Right atrium auricular region (tissue), 2 donors: Measurements from ENCODE around the gene UQCRQ. TPM values are rescaled to one million over a fixed set of nuclear protein-coding genes. Genes with fewer than 3 reads are reported as not detected.

ENCODE experiments used
- DNase-seq: peaks from one replicate; pipeline ENCODE4 v3.0.0-alpha.2; 2019; ENCODE audit warnings: low spot score
- H3K27ac ChIP-seq, 2 donors: fragments of 200-600 bp; sonication (generic); 1 replicate in 1 of 2; 2 replicates in 1 of 2; pipeline ENCODE4 v1.5.1; 2016 to 2019
- H3K27me3 ChIP-seq, 2 donors: fragments of 200-600 bp; sonication (generic); one replicate each; pipeline versions ENCODE4 v1.5.1 to v1.6.0; 2017 to 2019
- H3K36me3 ChIP-seq: fragments of 200-600 bp; sonication (generic); one replicate; pipeline ENCODE4 v1.5.1; 2016
- H3K4me1 ChIP-seq, 2 donors: fragments of 200-600 bp; sonication (generic); one replicate each; pipeline versions ENCODE4 v1.5.1 to v1.6.0; 2017 to 2019
- H3K4me3 ChIP-seq, 2 donors: fragments of 200-600 bp; sonication (generic); 1 replicate in 1 of 2; 2 replicates in 1 of 2; pipeline ENCODE4 v1.5.1; 2017 to 2019; ENCODE audit warnings: mild to moderate bottlenecking in 1 of 2, moderate library complexity in 1 of 2
- H3K9me3 ChIP-seq, 2 donors: fragments of 200-600 bp; sonication (generic); one replicate each; pipeline ENCODE4 v1.5.1; 2019
- CTCF ChIP-seq, 2 donors: fragments of 200-600 bp; sonication (generic); IDR thresholded peaks; one replicate each; pipeline ENCODE4 v1.5.1; 2019; ENCODE audit warnings: antibody characterized with exemption in 2 of 2
- total RNA-seq, 2 donors: library from RNA; depleted of rRNA; stranded (reverse); fragments of >200 nt; gene quantifications; one replicate each; pipeline ENCODE4 v1.1.0, GENCODE V29; 2016

Gene UQCRQ
- total RNA-seq, 2 donors from 2014 or later, result 276 to 335 TPM

- peaks cover 0 to 4% of the 10 kb centered on the region in 2 donors for H3K4me1 ChIP-seq
- H3K4me3 ChIP-seq, result no peak overlapping the region
- H3K9me3 ChIP-seq, result no peaks in the 10 kb centered on the region
- no peak overlapping the region for H3K27ac ChIP-seq
- no peaks in the 10 kb centered on the region for H3K27me3 ChIP-seq
- DNase-seq, result no peak
- no peak for TF ChIP-seq CTCF (IDR thresholded peaks at IDR 0.05)
- no peaks in the 10 kb centered on the region for H3K36me3 ChIP-seq
Observed at GRCh38 chr5:132841305-132841704, 25.1 kb upstream of the UQCRQ start.

- no peaks in the 10 kb centered on the region for H3K27me3 ChIP-seq
- DNase-seq, result no peak
- H3K27ac ChIP-seq, result no peak overlapping the region
- H3K4me3 ChIP-seq, result no peak overlapping the region
- no peak for TF ChIP-seq CTCF (IDR thresholded peaks at IDR 0.05)
- H3K36me3 ChIP-seq, result no peaks in the 10 kb centered on the region
- no peaks in the 10 kb centered on the region for H3K4me1 ChIP-seq
- no peaks in the 10 kb centered on the region for H3K9me3 ChIP-seq
Observed at GRCh38 chr5:132848270-132848669, 18.2 kb upstream of the UQCRQ start.

- peaks cover 0 to 4% of the 10 kb centered on the region in 2 donors for H3K4me1 ChIP-seq
Observed at GRCh38 chr5:132849347-132849746, 17.1 kb upstream of the UQCRQ start.

GRCh38 chr5:132850066-132850465 lies 16.4 kb upstream of the UQCRQ start:
- no peak for DNase-seq

More at GRCh38 chr5:132849347-132849746, 17.1 kb upstream of the UQCRQ start:
- H3K4me3 ChIP-seq, result no peak overlapping the region
- no peak for DNase-seq
- no peaks in the 10 kb centered on the region for H3K27me3 ChIP-seq
- TF ChIP-seq CTCF (IDR thresholded peaks at IDR 0.05), result no peak
- no peaks in the 10 kb centered on the region for H3K9me3 ChIP-seq
- H3K27ac ChIP-seq, result no peak overlapping the region
- H3K36me3 ChIP-seq, result no peaks in the 10 kb centered on the region

GRCh38 chr5:132853323-132853722 lies 13.1 kb upstream of the UQCRQ start:
- peaks cover 0 to 6% of the 10 kb centered on the region in 2 donors for H3K4me1 ChIP-seq
- H3K27ac ChIP-seq, result no peak overlapping the region
- no peaks in the 10 kb centered on the region for H3K9me3 ChIP-seq
- no peak for DNase-seq
- H3K36me3 ChIP-seq, result no peaks in the 10 kb centered on the region
- TF ChIP-seq CTCF (IDR thresholded peaks at IDR 0.05), result no peak
- H3K4me3 ChIP-seq, result no peak overlapping the region
- no peaks in the 10 kb centered on the region for H3K27me3 ChIP-seq

More at GRCh38 chr5:132850066-132850465, 16.4 kb upstream of the UQCRQ start:
- H3K36me3 ChIP-seq, result no peaks in the 10 kb centered on the region
- H3K4me3 ChIP-seq, result no peak overlapping the region
- no peak for TF ChIP-seq CTCF (IDR thresholded peaks at IDR 0.05)
- no peak overlapping the region for H3K27ac ChIP-seq
- H3K9me3 ChIP-seq, result no peaks in the 10 kb centered on the region
- peaks cover 0 to 6% of the 10 kb centered on the region in 2 donors for H3K4me1 ChIP-seq
- no peaks in the 10 kb centered on the region for H3K27me3 ChIP-seq

GRCh38 chr5:132853790-132854189 lies 12.7 kb upstream of the UQCRQ start:
- Histone ChIP-seq H3K36me3 (no peaks in the 10 kb centered on the region), H3K27me3 (no peaks in the 10 kb centered on the region)

More at GRCh38 chr5:132853790-132854189, 12.7 kb upstream of the UQCRQ start:
- no peak for DNase-seq
- Histone ChIP-seq H3K4me3 (no peak overlapping the region), H3K4me1 (peaks cover 0 to 6% of the 10 kb centered on the region in 2 donors), H3K27ac (no peak overlapping the region), H3K9me3 (no peaks in the 10 kb centered on the region)
- no peak for TF ChIP-seq CTCF (IDR thresholded peaks at IDR 0.05)
